ENCODE measurements around the gene DENND1B. TPM values are rescaled to one million over a fixed set of nuclear protein-coding genes. Genes with fewer than 3 reads are reported as not detected.

DENND1B gene
- total and polyA plus RNA-seq, 12 donors: 1.5 to 36.3 (median 23.1) TPM

DNA sequence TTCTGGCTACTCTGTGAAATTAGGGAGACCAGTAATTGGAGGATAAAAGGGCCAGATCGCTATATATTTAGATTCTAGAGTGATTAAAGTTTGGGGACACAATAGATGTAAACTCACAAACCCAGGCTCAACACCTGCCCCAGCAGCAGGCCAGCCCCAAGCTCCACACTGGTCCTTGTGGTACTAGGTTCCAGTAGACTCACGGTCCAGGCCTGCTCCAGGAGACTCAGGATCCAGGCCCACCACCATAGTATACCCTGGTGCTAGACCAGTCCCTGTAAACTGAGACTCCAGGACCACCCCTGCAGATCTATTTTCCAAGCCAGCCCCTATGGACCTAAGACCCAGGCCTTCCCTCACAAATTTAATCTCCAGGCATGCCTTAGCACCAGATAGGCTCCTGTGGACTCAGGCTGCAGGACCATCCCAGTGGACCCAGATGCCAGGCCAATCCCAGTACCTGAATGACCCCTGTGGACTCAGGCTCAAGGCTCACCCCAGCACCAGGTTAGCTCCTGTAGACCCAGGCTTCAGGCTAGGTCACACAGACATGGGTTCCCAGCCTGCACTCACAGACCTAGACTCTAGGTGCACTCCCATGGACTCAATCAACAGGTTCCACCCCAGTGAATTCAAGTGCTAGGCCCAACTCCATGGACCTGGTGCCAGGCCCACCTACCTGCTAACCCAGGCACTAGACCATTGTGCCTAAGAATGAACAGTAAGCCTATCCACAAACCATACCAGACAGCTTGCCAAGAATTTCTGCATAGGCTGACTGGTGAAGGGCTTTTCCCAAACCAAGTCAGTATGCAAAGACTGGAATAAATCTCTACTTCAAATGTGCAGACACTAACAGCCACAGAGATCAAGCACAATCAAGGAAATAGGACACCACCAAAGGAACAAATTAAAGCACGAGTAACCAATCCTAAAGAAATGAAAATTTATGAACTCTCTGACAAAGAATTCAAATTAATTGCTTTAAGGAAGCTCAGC is 13.8 kb upstream of the DENND1B start:
- ATAC-seq (no peak), DNase-seq (no peak)
- Histone ChIP-seq H3K4me1 (no peaks in the 10 kb centered on the region), H3K27me3 (no peaks in the 10 kb centered on the region), H3K9me3 (peaks cover 0 to 17% (median 0%) of the 10 kb centered on the region in 11 donors), H3K4me3 (no peak overlapping the region), H3K36me3 (no peaks in the 10 kb centered on the region), H3K27ac (no peak overlapping the region)
- 91 to 92% methylated on average over 3 of the region's 3 CpGs for WGBS, 2 donors
- TF ChIP-seq, protein P1, sequence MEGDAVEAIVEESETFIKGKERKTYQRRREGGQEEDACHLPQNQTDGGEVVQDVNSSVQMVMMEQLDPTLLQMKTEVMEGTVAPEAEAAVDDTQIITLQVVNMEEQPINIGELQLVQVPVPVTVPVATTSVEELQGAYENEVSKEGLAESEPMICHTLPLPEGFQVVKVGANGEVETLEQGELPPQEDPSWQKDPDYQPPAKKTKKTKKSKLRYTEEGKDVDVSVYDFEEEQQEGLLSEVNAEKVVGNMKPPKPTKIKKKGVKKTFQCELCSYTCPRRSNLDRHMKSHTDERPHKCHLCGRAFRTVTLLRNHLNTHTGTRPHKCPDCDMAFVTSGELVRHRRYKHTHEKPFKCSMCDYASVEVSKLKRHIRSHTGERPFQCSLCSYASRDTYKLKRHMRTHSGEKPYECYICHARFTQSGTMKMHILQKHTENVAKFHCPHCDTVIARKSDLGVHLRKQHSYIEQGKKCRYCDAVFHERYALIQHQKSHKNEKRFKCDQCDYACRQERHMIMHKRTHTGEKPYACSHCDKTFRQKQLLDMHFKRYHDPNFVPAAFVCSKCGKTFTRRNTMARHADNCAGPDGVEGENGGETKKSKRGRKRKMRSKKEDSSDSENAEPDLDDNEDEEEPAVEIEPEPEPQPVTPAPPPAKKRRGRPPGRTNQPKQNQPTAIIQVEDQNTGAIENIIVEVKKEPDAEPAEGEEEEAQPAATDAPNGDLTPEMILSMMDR (IDR thresholded peaks at IDR 0.05): no peak
- intact Hi-C loops (cut with DNase I): no loop called here

DNA sequence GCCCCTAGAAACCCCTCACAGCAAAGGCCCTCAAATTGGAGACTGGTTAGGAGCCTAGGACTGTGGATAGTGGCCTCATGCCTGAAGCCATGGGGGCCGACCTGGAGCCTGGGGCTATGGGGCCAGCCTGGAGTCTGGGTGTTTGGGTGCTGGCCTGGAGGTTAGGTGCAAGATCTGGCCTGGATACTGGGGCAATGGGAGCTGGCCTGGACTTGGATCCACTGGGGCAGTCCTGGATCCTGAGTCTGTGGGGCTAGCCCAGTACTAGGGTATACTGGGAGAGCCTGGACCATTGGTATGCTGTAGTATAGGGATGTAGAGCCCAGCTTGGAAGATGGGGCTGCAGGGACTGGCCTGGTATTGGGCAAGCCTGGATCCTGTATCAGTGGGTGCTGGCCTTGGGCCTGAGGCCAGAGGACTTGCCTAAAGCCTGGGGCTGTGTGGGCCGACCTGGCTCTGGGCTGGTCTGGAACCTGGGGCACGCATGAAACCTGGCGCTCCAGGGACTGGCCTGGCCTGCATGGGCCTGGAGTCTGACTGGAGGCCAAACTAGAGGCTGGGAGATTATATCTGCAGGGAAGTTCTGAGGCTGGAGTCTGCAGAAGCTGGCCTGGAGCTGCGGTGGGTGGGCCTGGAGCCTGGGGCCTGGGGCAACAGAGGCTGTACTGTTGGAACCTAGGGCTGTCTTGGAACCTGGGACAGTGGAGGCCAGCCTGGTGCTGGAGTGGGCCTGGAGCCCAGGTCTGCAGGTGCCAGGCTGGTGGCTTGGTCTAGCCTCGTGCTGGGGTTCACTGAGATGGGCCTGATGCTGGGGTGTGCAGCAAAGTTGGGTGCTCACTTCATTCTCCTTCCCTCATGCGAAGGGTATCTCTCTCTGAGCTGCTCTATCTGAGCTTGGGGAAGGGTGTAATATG is 12.6 kb upstream of the DENND1B start:
- DNase-seq (no peak), ATAC-seq (peak in 1 of 8 donors; percentile 44)
- H3K4me1 ChIP-seq: peaks cover 0 to 4% (median 0%) of the 10 kb centered on the region in 9 donors
- H3K36me3 ChIP-seq: no peaks in the 10 kb centered on the region
- no peak overlapping the region for H3K4me3 ChIP-seq
- 93 to 94% methylated on average over 7 of the region's 7 CpGs for WGBS, 2 donors
- H3K27ac ChIP-seq: no peak overlapping the region
- intact Hi-C loops (cut with DNase I): no loop called here
- no peaks in the 10 kb centered on the region for H3K27me3 ChIP-seq
- TF ChIP-seq, protein P1 (IDR thresholded peaks at IDR 0.05): no peak
- H3K9me3 ChIP-seq: peaks cover 0 to 15% (median 0%) of the 10 kb centered on the region in 11 donors

DNA sequence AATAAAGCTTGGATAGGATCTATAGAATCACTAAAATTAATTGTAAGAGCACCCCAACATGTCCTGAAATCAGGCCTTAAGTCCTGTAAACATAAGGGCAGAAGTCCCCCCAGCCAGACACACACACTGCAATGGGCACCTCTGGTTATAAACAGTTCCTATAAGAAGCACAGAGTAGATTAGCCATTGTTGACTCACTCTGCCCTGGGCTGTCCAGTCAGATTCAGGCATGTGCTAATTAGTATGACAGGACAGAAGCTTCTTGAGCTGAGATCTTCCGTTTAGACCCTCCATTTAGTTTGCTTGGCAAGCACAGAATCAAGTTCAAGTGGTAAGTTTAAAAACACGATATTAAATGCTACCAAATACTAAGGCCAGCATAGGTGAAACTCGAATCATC is 11.8 kb upstream of the DENND1B start:
- peaks cover 0 to 7% (median 0%) of the 10 kb centered on the region in 9 donors for H3K4me1 ChIP-seq
- ATAC-seq (no peak), DNase-seq (no peak)
- H3K27ac ChIP-seq: no peak overlapping the region
- 89 to 92% methylated on average over 3 of the region's 3 CpGs for WGBS, 2 donors
- H3K4me3 ChIP-seq: no peak overlapping the region
- H3K27me3 ChIP-seq: no peaks in the 10 kb centered on the region
- intact Hi-C loops (cut with DNase I): no loop called here
- TF ChIP-seq, protein P1 (IDR thresholded peaks at IDR 0.05): no peak
- peaks cover 0 to 15% (median 0%) of the 10 kb centered on the region in 11 donors for H3K9me3 ChIP-seq
- H3K36me3 ChIP-seq: no peaks in the 10 kb centered on the region

DNA sequence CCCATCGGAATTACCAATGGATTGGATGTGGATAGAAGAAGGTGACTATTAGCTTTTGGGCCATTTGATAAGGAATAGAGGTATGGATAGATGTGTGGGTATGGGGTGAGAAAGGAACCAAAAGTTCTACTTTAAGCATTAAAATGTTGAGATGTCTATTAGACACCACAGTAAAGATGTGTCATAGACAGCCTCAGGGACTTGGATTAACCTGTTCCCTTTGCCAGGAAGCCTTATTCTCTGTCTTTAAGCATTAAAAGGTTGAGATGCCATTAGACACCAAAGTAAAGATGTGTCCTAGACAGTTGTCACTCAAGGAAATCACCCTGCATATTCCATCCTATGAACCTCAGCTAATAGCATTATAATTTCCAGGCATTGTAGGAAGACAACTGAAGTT is 11.0 kb upstream of the DENND1B start:
- Histone ChIP-seq H3K9me3 (peaks cover 0 to 15% (median 0%) of the 10 kb centered on the region in 11 donors), H3K4me1 (peaks cover 0 to 13% (median 0%) of the 10 kb centered on the region in 9 donors), H3K4me3 (no peak overlapping the region), H3K27me3 (no peaks in the 10 kb centered on the region), H3K27ac (no peak overlapping the region), H3K36me3 (no peaks in the 10 kb centered on the region)
- no peak for DNase-seq
- TF ChIP-seq, protein P1 (IDR thresholded peaks at IDR 0.05): no peak
- no peak for ATAC-seq
- intact Hi-C loops (cut with DNase I): no loop called here
- 100% methylated on average over 1 of the region's 1 CpG for WGBS, 2 donors

All from heart right ventricle (tissue), 16 donors.